B cell (primary cell): Measurements from ENCODE around the gene CEP89. TPM values are rescaled to one million over a fixed set of nuclear protein-coding genes. Genes with fewer than 3 reads are reported as not detected.
"Not testable (repeated sequence)": the region's sequence is repeated elsewhere in the genome, so short reads cannot be mapped to it uniquely, and the experiment has no call there.

Source experiments
- ATAC-seq: fragments of 200-7000 bp; cut with Tn5 transposase; one replicate; pipeline ENCODE4 v1.10.0; 2021; ENCODE audit warnings: low read depth, mild to moderate bottlenecking, moderate number of reproducible peaks, moderate library complexity
- CTCF ChIA-PET: fragments of 350-600 bp; sonication (Branson Sonifier 250); formaldehyde crosslinking; loops from one replicate; lab custom pipeline; 2021; ENCODE audit warnings: antibody characterized with exemption, inconsistent platforms; lab: Charles Lee
- POLR2A ChIA-PET: fragments of 350-600 bp; sonication (Branson Sonifier 250); formaldehyde crosslinking; loops from one replicate; lab custom pipeline; 2021; ENCODE audit warnings: antibody characterized with exemption; lab: Charles Lee
- DNase-seq: peaks from one replicate; pipeline ENCODE4 v3.0.0; 2013
- H2AFZ ChIP-seq: 2 replicates; pipeline ENCODE4 v1.6.1; 2012; ENCODE audit warnings: mild to moderate bottlenecking, low read depth, low read length; ENCODE audit not compliant: insufficient read depth, poor library complexity, severe bottlenecking
- H3K27ac ChIP-seq, 2 donors: 1 replicate in 1 of 2; 2 replicates in 1 of 2; pipeline ENCODE4 v1.5.1; 2012 to 2013; ENCODE audit warnings: low read length in 2 of 2, mild to moderate bottlenecking in 2 of 2, moderate library complexity in 1 of 2
- H3K27me3 ChIP-seq, 4 experiments: fragments of 200-600 bp in 1 of 4; sonication (generic) in 1 of 4; replicated peaks in 1 of 4; 1 replicate in 2 of 4; 2 replicates in 2 of 4; pipeline versions ENCODE4 v1.6.1 to v1.7.0; 2013 to 2016; ENCODE audit warnings: low read length in 3 of 4, mild to moderate bottlenecking in 2 of 4, mixed read lengths in 1 of 4, moderate library complexity in 1 of 4; ENCODE audit not compliant: insufficient read depth in 4 of 4, control insufficient read depth in 3 of 4; ENCODE audit errors: control extremely low read depth in 1 of 4
- H3K36me3 ChIP-seq, 2 experiments: replicated peaks in 1 of 2; 1 replicate in 1 of 2; 2 replicates in 1 of 2; pipeline versions ENCODE4 v1.6.1 to v1.7.1; 2013; ENCODE audit warnings: low read length in 1 of 2; ENCODE audit not compliant: insufficient read depth in 2 of 2, control insufficient read depth in 1 of 2; ENCODE audit errors: control extremely low read depth in 1 of 2, extremely low read depth in 1 of 2
- H3K4me1 ChIP-seq, 2 donors: fragments of 200-600 bp in 1 of 2; sonication (generic) in 1 of 2; 1 replicate in 1 of 2; 2 replicates in 1 of 2; pipeline versions ENCODE4 v1.5.1 to v1.6.1; 2013 to 2017; ENCODE audit warnings: low read length in 2 of 2; ENCODE audit not compliant: control insufficient read depth in 2 of 2, insufficient read depth in 2 of 2
- H3K4me2 ChIP-seq: replicated peaks from 2 replicates; pipeline ENCODE3; 2012; ENCODE audit warnings: mild to moderate bottlenecking, low read depth, low read length; ENCODE audit not compliant: poor library complexity, severe bottlenecking
- H3K4me3 ChIP-seq, 5 experiments: fragments of 200-600 bp in 1 of 5; sonication (generic) in 1 of 5; 1 replicate in 3 of 5; 2 replicates in 2 of 5; pipeline versions ENCODE4 v1.5.1 to v1.7.0; 2011 to 2016; ENCODE audit warnings: low read length in 4 of 5, mild to moderate bottlenecking in 4 of 5, low read depth in 2 of 5, control low read depth in 1 of 5, moderate library complexity in 1 of 5; ENCODE audit not compliant: insufficient read depth in 1 of 5; ENCODE audit errors: control extremely low read depth in 1 of 5, extremely low read depth in 1 of 5
- H3K79me2 ChIP-seq: fragments of 200-600 bp; sonication (generic); one replicate; pipeline ENCODE4 v1.6.0; 2016; ENCODE audit warnings: low read length; ENCODE audit not compliant: control insufficient read depth, insufficient read depth
- H3K9ac ChIP-seq: fragments of 200-600 bp; sonication (generic); 2 replicates; pipeline ENCODE4 v1.6.1; 2017; ENCODE audit warnings: mild to moderate bottlenecking, low read length, moderate library complexity
- H3K9me3 ChIP-seq, 3 donors: one replicate each; pipeline versions ENCODE4 v1.6.1 to v1.7.1; 2013; ENCODE audit warnings: low read length in 2 of 3; ENCODE audit not compliant: control insufficient read depth in 2 of 3, insufficient read depth in 1 of 3; ENCODE audit errors: control extremely low read depth in 1 of 3
- H4K20me1 ChIP-seq: 2 replicates; pipeline ENCODE4 v1.6.0; 2012; ENCODE audit warnings: mild to moderate bottlenecking, low read length; ENCODE audit not compliant: insufficient read depth, control insufficient read depth, poor library complexity, severe bottlenecking
- H3K27ac Mint-ChIP-seq: one replicate; pipeline ENCODE4 v1.8.0; 2021; ENCODE audit warnings: mixed read lengths
- H3K27me3 Mint-ChIP-seq: one replicate; pipeline ENCODE4 v1.8.0; 2021; ENCODE audit warnings: mixed read lengths
- H3K4me1 Mint-ChIP-seq: one replicate; pipeline ENCODE4 v1.8.0; 2021; ENCODE audit warnings: mixed read lengths
- H3K4me3 Mint-ChIP-seq: one replicate; pipeline ENCODE4 v1.8.0; 2021; ENCODE audit warnings: mixed read lengths
- H3K9me3 Mint-ChIP-seq: one replicate; pipeline ENCODE4 v1.8.0; 2022; ENCODE audit warnings: mixed read lengths; ENCODE audit not compliant: insufficient read depth
- EZH2 ChIP-seq: IDR thresholded peaks from 2 replicates; pipeline ENCODE4 v1.6.1; 2012; ENCODE audit warnings: borderline replicate concordance, low read depth, mild to moderate bottlenecking, moderate library complexity, low read length; ENCODE audit not compliant: insufficient read depth, poor library complexity, severe bottlenecking
- WGBS: methylation state at CpG from one replicate; pipeline ENCODE4 v1.1.5; 2013; ENCODE audit warnings: missing lambda C conversion rate; ENCODE audit not compliant: insufficient coverage; 5-methylcytosine and 5-hydroxymethylcytosine counted together
- intact Hi-C: fragments of 100-400 bp; cut with micrococcal nuclease; formaldehyde crosslinking; loops from one replicate; pipeline ENCODE4 v1.10.0; 2022
- polyA plus RNA-seq: library from polyadenylated mRNA; depleted of rRNA; stranded (reverse); fragments of >200 nt; gene quantifications from 2 replicates; pipeline ENCODE4 v1.2.3, GENCODE V29; 2012
- total RNA-seq, 2 donors: library from RNA; stranded (reverse); fragments of 120-200 nt in 1 of 2; gene quantifications; 1 replicate in 1 of 2; 2 replicates in 1 of 2; pipeline versions ENCODE4 v1.2.3 to v1.2.4, GENCODE V29; 2013 to 2022
- TF ChIP-seq, protein P1 (sequence below): fragments of 200-600 bp; IDR thresholded peaks from one replicate; pipeline ENCODE4 v1.8.0; 2022; ENCODE audit warnings: antibody characterized with exemption, mild to moderate bottlenecking

Gene CEP89
- total and polyA plus RNA-seq, 2 donors (not counting 1 experiment from before 2014, with no cell fraction given) = 10.2 to 38.6 TPM

DNA sequence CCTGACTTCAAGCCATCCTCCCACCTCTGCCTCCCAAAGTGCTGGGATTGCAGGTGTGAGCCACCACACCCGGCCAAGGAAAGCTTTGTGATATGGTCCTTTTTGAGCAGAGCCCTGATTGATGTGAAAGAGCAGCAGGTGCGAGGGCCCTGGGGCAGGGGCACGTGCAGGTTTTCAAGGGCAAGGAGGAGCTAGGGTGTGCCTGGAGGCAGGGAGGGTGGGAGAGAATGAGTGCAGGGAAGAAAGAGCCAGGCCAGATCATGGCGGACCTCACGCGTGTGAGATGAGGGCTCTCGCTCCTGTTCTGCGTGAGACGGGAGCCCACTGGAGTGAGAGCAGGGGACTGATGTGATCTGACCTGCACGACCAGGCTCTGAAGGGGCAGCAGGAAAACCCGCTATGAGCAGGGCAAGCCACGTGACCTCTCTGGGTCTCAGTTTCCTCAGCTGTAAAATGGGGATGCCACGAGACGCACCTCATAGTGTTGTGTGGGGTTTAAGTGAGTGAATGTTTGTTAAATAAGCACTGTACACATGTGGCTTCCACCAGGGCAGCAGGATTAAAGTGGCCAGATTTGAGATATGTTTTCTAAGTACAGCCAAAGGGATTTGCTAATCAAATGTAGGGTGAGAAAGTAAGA, 26.1 kb upstream of the CEP89 start:
- ChIA-PET CTCF (no interaction called here), POLR2A (no interaction called here)
- Histone ChIP-seq H3K4me3 (no peak overlapping the region), H2AFZ (no peak overlapping the region), H4K20me1 (no peaks in the 10 kb centered on the region), H3K27me3 (no peaks in the 10 kb centered on the region), H3K4me2 (no peak overlapping the region), H3K79me2 (no peaks in the 10 kb centered on the region), H3K9me3 (no peaks in the 10 kb centered on the region), H3K27ac (no peak overlapping the region), H3K9ac (no peak overlapping the region), H3K4me1 (no peaks in the 10 kb centered on the region), H3K36me3 (no peaks in the 10 kb centered on the region)
- Mint-ChIP-seq H3K9me3 (no peaks in the 10 kb centered on the region), H3K27ac (no peak overlapping the region), H3K4me1 (peaks cover 4% of the 10 kb centered on the region), H3K27me3 (no peaks in the 10 kb centered on the region), H3K4me3 (no peak overlapping the region)
- intact Hi-C loops = no loop called here
- 95% methylated on average over 14 of the region's 14 CpGs for WGBS
- ATAC-seq (no peak), DNase-seq (no peak)
- TF ChIP-seq EZH2 = no peak
- TF ChIP-seq, protein P1, sequence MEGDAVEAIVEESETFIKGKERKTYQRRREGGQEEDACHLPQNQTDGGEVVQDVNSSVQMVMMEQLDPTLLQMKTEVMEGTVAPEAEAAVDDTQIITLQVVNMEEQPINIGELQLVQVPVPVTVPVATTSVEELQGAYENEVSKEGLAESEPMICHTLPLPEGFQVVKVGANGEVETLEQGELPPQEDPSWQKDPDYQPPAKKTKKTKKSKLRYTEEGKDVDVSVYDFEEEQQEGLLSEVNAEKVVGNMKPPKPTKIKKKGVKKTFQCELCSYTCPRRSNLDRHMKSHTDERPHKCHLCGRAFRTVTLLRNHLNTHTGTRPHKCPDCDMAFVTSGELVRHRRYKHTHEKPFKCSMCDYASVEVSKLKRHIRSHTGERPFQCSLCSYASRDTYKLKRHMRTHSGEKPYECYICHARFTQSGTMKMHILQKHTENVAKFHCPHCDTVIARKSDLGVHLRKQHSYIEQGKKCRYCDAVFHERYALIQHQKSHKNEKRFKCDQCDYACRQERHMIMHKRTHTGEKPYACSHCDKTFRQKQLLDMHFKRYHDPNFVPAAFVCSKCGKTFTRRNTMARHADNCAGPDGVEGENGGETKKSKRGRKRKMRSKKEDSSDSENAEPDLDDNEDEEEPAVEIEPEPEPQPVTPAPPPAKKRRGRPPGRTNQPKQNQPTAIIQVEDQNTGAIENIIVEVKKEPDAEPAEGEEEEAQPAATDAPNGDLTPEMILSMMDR = no peak

DNA sequence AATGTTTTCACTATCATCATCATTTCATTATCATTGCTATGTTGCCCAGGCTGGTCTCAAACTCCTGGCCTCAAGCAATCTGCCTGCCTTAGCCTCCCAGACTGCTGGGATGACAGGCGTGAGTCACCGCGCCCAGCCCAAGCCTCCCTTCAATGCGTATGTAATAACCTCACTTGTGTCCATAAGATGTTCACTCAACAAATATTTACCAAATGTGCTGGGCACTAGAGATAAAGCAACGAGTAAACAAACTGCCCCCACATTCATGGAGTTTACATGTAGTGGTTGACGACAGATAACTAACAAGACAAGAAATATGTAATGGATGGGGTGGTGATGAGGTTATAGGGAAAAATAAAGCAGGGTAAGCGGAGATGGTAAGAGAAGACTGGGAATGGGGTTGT, 25.3 kb upstream of the CEP89 start:
- H3K27me3 ChIP-seq, ATAC-seq, H3K79me2 ChIP-seq, H3K4me1 ChIP-seq, H3K4me2 ChIP-seq, H2AFZ ChIP-seq, H3K4me3 ChIP-seq, DNase-seq, H3K4me3 Mint-ChIP-seq, H3K27ac ChIP-seq, H3K9ac ChIP-seq, CTCF ChIA-PET, intact Hi-C loops, H3K9me3 ChIP-seq, H4K20me1 ChIP-seq, H3K27me3 Mint-ChIP-seq, H3K36me3 ChIP-seq, H3K27ac Mint-ChIP-seq, POLR2A ChIA-PET, H3K9me3 Mint-ChIP-seq, H3K4me1 Mint-ChIP-seq: not testable (repeated sequence)
- 100% methylated on average over 3 of the region's 7 CpGs for WGBS

DNA sequence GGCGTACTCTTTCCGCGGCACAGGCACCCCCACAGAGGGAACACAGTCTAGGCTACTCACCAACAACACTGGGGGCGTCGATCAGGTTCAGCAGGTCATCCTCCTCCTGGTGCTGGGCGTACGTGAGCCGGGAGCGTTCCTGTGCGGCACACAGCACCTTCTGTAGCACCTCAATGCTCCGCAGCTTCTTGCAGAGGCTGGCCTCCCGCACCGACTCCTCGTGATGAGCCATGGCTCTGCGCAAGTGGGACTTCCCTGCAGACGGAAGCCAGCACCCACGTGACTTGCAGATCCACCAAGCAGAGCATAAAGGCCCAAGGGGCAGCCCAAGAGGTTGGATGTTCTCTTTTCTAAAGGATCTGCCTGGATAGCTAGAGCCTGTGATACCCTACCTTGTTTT, 24.2 kb upstream of the CEP89 start:
- CTCF ChIA-PET, H3K36me3 ChIP-seq, H3K9me3 ChIP-seq, H3K9ac ChIP-seq, H3K4me3 ChIP-seq, H3K9me3 Mint-ChIP-seq, H2AFZ ChIP-seq, H3K27me3 ChIP-seq, H3K27ac Mint-ChIP-seq, POLR2A ChIA-PET, H3K4me1 ChIP-seq, H3K27me3 Mint-ChIP-seq, intact Hi-C loops, DNase-seq, H3K4me3 Mint-ChIP-seq, H4K20me1 ChIP-seq, H3K27ac ChIP-seq, H3K4me2 ChIP-seq, H3K4me1 Mint-ChIP-seq, ATAC-seq, H3K79me2 ChIP-seq: not testable (repeated sequence)
- 94% methylated on average over 13 of the region's 17 CpGs for WGBS
